ENCODE measurements around the gene PLXDC1. TPM values are rescaled to one million over a fixed set of nuclear protein-coding genes. Genes with fewer than 3 reads are reported as not detected.
"Not testable (repeated sequence)": the region's sequence is repeated elsewhere in the genome, so short reads cannot be mapped to it uniquely, and the experiment has no call there.

Gene PLXDC1
- total RNA-seq, 1 experiment from 2014 or later: 0.52 TPM

GRCh38 chr17:39123627-39124026 is 27.8 kb downstream of the PLXDC1 start:
- DNase-seq: no peak
- no TSS peak for BruUV-seq (replicated peaks)
- Mint-ChIP-seq H3K9me3 (ENCODE audit: low read depth, unreplicated experiment) (no peaks in the 10 kb centered on the region), H3K4me1 (ENCODE audit: low read depth, unreplicated experiment) (no peaks in the 10 kb centered on the region), H3K27me3 (ENCODE audit: unreplicated experiment) (peaks cover 61% of the 10 kb centered on the region), H3K36me3 (ENCODE audit: insufficient read depth, unreplicated experiment) (no peaks in the 10 kb centered on the region), H3K27ac (ENCODE audit: unreplicated experiment) (no peak overlapping the region), H3K4me3 (ENCODE audit: low read depth, unreplicated experiment) (no peak overlapping the region)
- CTCF ChIA-PET: interaction anchor here (0.9 to 2.9 kb wide), 11 partner anchors 9 to 121 kb away, joined by 3 to 15 read pairs (median 5); no protein-coding TSS in a partner anchor
- intact Hi-C loops (cut with micrococcal nuclease; ENCODE audit: unreplicated experiment): no loop called here
- TF ChIP-seq CTCF (IDR thresholded peaks at IDR 0.05; ENCODE audit: unreplicated experiment): no peak

DNA sequence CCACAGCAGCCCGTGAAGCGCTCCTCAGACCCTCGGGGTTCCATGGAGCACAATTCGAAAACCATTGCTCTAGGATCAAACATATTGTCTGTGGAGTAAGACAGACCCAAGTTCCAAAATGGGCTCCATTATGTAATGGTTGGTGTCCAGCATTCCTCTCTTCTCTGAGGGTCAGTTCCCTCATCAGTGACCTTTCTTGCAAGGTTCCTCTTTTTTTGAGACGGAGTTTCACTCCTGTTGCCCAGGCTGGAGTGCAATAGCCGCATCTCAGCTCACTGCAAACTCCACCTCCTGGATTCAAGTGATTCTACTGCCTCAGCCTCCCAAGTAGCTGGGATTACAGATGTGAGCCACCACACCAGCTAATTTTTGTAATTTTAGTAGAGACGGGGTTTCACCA is 28.4 kb downstream of the PLXDC1 start:
- no peak overlapping the region for H3K4me3 Mint-ChIP-seq (ENCODE audit: low read depth, unreplicated experiment)
- no peaks in the 10 kb centered on the region for H3K36me3 Mint-ChIP-seq (ENCODE audit: insufficient read depth, unreplicated experiment)
- H3K4me1 Mint-ChIP-seq (ENCODE audit: low read depth, unreplicated experiment): no peaks in the 10 kb centered on the region
- no peak for DNase-seq
- intact Hi-C loops (cut with micrococcal nuclease; ENCODE audit: unreplicated experiment): no loop called here
- CTCF ChIA-PET: interaction anchor here (0.6 to 2.9 kb wide), 13 partner anchors 8 to 122 kb away, joined by 3 to 15 read pairs (median 5); no protein-coding TSS in a partner anchor
- H3K27ac Mint-ChIP-seq (ENCODE audit: unreplicated experiment): no peak overlapping the region
- H3K9me3 Mint-ChIP-seq (ENCODE audit: low read depth, unreplicated experiment): no peaks in the 10 kb centered on the region
- H3K27me3 Mint-ChIP-seq (ENCODE audit: unreplicated experiment): peaks cover 67% of the 10 kb centered on the region
- TF ChIP-seq CTCF (IDR thresholded peaks at IDR 0.05; ENCODE audit: unreplicated experiment): no peak
- no TSS peak for BruUV-seq (replicated peaks)

DNA sequence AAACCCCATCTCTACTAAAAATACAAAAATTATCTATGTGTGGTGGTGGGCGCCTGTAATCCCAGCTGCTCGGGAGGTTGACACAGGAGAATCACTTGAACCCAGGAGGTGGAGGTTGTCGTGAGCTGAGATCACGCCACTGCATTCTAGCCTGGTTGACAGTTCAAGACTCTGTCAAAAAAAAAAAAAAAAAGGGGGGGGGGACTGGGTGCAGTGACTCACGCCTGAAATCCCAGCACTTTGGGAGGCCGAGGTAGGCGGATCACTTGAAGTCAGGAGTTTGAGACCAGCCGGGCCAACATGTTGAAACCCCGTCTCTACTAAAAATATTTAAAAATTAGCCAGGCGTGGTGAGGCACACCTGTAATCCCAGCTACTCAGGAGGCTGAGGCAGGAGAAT is 29.5 kb downstream of the PLXDC1 start:
- H3K27me3 Mint-ChIP-seq (ENCODE audit: unreplicated experiment): peaks cover 78% of the 10 kb centered on the region
- H3K4me1 Mint-ChIP-seq (ENCODE audit: low read depth, unreplicated experiment); H3K9me3 Mint-ChIP-seq (ENCODE audit: low read depth, unreplicated experiment); H3K27ac Mint-ChIP-seq (ENCODE audit: unreplicated experiment); H3K4me3 Mint-ChIP-seq (ENCODE audit: low read depth, unreplicated experiment); DNase-seq; H3K36me3 Mint-ChIP-seq (ENCODE audit: insufficient read depth, unreplicated experiment); BruUV-seq (replicated peaks); intact Hi-C loops (cut with micrococcal nuclease; ENCODE audit: unreplicated experiment): not testable (repeated sequence)
- CTCF ChIA-PET: interaction anchor here (0.7 to 1.8 kb wide), 9 partner anchors 16 to 685 kb away, joined by 4 to 5 read pairs (median 4); no protein-coding TSS in a partner anchor

- no peak for DNase-seq
- TF ChIP-seq CTCF (IDR thresholded peaks at IDR 0.05; ENCODE audit: unreplicated experiment): no peak
- Mint-ChIP-seq H3K36me3 (ENCODE audit: insufficient read depth, unreplicated experiment) (no peaks in the 10 kb centered on the region), H3K27me3 (ENCODE audit: unreplicated experiment) (peaks cover 89% of the 10 kb centered on the region), H3K27ac (ENCODE audit: unreplicated experiment) (no peak overlapping the region), H3K4me3 (ENCODE audit: low read depth, unreplicated experiment) (no peak overlapping the region), H3K4me1 (ENCODE audit: low read depth, unreplicated experiment) (no peaks in the 10 kb centered on the region), H3K9me3 (ENCODE audit: low read depth, unreplicated experiment) (peaks cover 3% of the 10 kb centered on the region)
- CTCF ChIA-PET: interaction anchor here (0.5 to 2.2 kb wide), 10 partner anchors 14 to 696 kb away, joined by 3 to 6 read pairs (median 4); partner anchors contain the start of gene CACNB1
- intact Hi-C loops (cut with micrococcal nuclease; ENCODE audit: unreplicated experiment): no loop called here
- BruUV-seq (replicated peaks): no TSS peak
Observed at GRCh38 chr17:39118674-39119419, 32.6 kb downstream of the PLXDC1 start.

- no peak for TF ChIP-seq CTCF (IDR thresholded peaks at IDR 0.05; ENCODE audit: unreplicated experiment)
- CTCF ChIA-PET: interaction anchor here (0.7 to 3.1 kb wide), 6 partner anchors 8 to 132 kb away, joined by 3 to 12 read pairs (median 4); no protein-coding TSS in a partner anchor
- no peaks in the 10 kb centered on the region for H3K36me3 Mint-ChIP-seq (ENCODE audit: insufficient read depth, unreplicated experiment)
- peaks cover 3% of the 10 kb centered on the region for H3K9me3 Mint-ChIP-seq (ENCODE audit: low read depth, unreplicated experiment)
- no peak for DNase-seq
- intact Hi-C loops (cut with micrococcal nuclease; ENCODE audit: unreplicated experiment): no loop called here
- H3K4me1 Mint-ChIP-seq (ENCODE audit: low read depth, unreplicated experiment): peaks cover 1% of the 10 kb centered on the region
- peaks cover 89% of the 10 kb centered on the region for H3K27me3 Mint-ChIP-seq (ENCODE audit: unreplicated experiment)
- no TSS peak for BruUV-seq (replicated peaks)
- no peak overlapping the region for H3K4me3 Mint-ChIP-seq (ENCODE audit: low read depth, unreplicated experiment)
- no peak overlapping the region for H3K27ac Mint-ChIP-seq (ENCODE audit: unreplicated experiment)
Observed at GRCh38 chr17:39116224-39116623, 35.2 kb downstream of the PLXDC1 start.
